NCI-H774 (cell line): ENCODE measurements around the gene NINL.

Experiments
- DNase-seq: peaks from one replicate; lab custom pipeline; 2025; lab: John Stamatoyannopoulos, UW

Gene NINL

GRCh38 chr20:25500880-25501351 is 84.4 kb downstream of the NINL start:
- no peak for DNase-seq

- no peak for DNase-seq
These were observed 85.4 kb downstream of the NINL start for GRCh38 chr20:25499855-25500434.

- DNase-seq, result no peak
These were observed 86.3 kb downstream of the NINL start for GRCh38 chr20:25499031-25499430.

GRCh38 chr20:25498280-25498606 is 87.1 kb downstream of the NINL start:
- no peak for DNase-seq

- DNase-seq, result no peak
These were observed 87.6 kb downstream of the NINL start for GRCh38 chr20:25497586-25498279.

GRCh38 chr20:25496968-25497401 is 88.3 kb downstream of the NINL start:
- no peak for DNase-seq

- no peak for DNase-seq
These were observed 89.0 kb downstream of the NINL start for GRCh38 chr20:25496165-25496967.

- DNase-seq, result no peak
These were observed 90.0 kb downstream of the NINL start for GRCh38 chr20:25495189-25495824.

- DNase-seq, result no peak
These were observed 90.7 kb downstream of the NINL start for GRCh38 chr20:25494506-25495188.

GRCh38 chr20:25493748-25494505 is 91.4 kb downstream of the NINL start:
- no peak for DNase-seq

GRCh38 chr20:25493137-25493536 is 92.2 kb downstream of the NINL start:
- DNase-seq, result no peak

GRCh38 chr20:25491446-25492038 is 93.8 kb downstream of the NINL start:
- DNase-seq, result no peak

GRCh38 chr20:25490656-25491445 is 94.5 kb downstream of the NINL start:
- no peak for DNase-seq

- no peak for DNase-seq
These were observed 96.0 kb downstream of the NINL start for GRCh38 chr20:25489221-25489871.

- DNase-seq, result no peak
These were observed 97.4 kb downstream of the NINL start for GRCh38 chr20:25487975-25488374.

- no peak for DNase-seq
These were observed 98.0 kb downstream of the NINL start for GRCh38 chr20:25487306-25487705.

GRCh38 chr20:25486377-25486776 is 99.0 kb downstream of the NINL start:
- DNase-seq, result no peak

GRCh38 chr20:25485872-25486271 is 99.5 kb downstream of the NINL start:
- DNase-seq, result no peak

GRCh38 chr20:25484911-25485511 is 100.3 kb downstream of the NINL start:
- no peak for DNase-seq
